Measurements from ENCODE around the gene PCDHGB2. TPM values are rescaled to one million over a fixed set of nuclear protein-coding genes. Genes with fewer than 3 reads are reported as not detected.
"Not testable (repeated sequence)": the region's sequence is repeated elsewhere in the genome, so short reads cannot be mapped to it uniquely, and the experiment has no call there.

PCDHGB2 gene
- total RNA-seq, 2 donors from 2014 or later = 5.2 to 6.7 TPM

DNA sequence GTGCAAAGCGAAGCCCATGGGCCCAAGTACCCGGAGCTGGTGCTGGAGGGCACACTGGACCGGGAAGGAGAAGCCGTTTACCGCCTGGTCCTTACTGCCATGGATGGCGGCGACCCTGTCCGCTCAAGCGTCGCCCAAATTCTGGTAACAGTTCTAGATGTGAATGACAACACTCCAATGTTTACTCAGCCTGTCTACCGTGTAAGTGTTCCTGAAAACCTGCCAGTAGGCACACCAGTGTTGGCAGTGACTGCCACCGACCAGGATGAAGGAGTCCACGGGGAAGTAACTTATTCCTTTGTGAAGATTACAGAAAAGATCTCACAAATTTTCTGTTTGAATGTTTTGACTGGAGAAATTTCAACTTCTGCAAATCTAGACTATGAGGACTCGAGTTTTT, 14.8 kb downstream of the PCDHGB2 start:
- Histone ChIP-seq H3K9me3 (peaks cover 15 to 93% of the 10 kb centered on the region in 2 donors), H3K27ac (no peak overlapping the region), H3K4me3 (no peak overlapping the region), H3K4me1 (no peaks in the 10 kb centered on the region), H3K27me3 (no peaks in the 10 kb centered on the region), H3K36me3 (no peaks in the 10 kb centered on the region)
- no peak for DNase-seq (ENCODE audit: low spot score)
- TF ChIP-seq, protein P1, sequence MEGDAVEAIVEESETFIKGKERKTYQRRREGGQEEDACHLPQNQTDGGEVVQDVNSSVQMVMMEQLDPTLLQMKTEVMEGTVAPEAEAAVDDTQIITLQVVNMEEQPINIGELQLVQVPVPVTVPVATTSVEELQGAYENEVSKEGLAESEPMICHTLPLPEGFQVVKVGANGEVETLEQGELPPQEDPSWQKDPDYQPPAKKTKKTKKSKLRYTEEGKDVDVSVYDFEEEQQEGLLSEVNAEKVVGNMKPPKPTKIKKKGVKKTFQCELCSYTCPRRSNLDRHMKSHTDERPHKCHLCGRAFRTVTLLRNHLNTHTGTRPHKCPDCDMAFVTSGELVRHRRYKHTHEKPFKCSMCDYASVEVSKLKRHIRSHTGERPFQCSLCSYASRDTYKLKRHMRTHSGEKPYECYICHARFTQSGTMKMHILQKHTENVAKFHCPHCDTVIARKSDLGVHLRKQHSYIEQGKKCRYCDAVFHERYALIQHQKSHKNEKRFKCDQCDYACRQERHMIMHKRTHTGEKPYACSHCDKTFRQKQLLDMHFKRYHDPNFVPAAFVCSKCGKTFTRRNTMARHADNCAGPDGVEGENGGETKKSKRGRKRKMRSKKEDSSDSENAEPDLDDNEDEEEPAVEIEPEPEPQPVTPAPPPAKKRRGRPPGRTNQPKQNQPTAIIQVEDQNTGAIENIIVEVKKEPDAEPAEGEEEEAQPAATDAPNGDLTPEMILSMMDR (IDR thresholded peaks at IDR 0.05) = no peak

DNA sequence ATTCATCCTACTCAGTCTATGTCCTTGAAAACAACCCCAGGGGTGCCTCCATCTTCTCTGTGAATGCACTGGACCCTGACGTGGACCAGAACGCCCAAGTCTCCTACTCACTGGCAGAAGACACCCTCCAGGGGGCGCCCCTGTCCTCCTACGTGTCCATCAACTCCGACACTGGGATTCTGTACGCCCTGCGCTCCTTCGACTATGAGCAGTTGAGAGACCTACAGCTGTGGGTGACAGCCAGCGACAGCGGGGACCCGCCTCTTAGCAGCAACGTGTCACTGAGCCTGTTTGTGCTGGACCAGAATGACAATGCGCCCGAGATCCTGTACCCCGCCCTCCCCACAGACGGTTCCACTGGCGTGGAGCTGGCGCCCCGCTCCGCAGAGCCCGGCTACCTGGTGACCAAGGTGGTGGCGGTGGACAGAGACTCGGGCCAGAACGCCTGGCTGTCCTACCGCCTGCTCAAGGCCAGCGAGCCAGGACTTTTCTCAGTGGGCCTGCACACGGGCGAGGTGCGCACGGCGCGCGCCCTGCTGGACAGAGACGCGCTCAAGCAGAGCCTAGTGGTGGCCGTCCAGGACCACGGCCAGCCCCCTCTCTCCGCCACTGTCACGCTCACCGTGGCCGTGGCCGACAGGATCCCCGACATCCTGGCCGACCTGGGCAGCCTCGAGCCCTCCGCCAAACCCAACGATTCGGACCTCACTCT, 15.8 kb downstream of the PCDHGB2 start:
- H3K27ac ChIP-seq; H3K4me1 ChIP-seq; H3K4me3 ChIP-seq; DNase-seq (ENCODE audit: low spot score); H3K36me3 ChIP-seq; H3K27me3 ChIP-seq: not testable (repeated sequence)
- peaks cover 15 to 92% of the 10 kb centered on the region in 2 donors for H3K9me3 ChIP-seq

DNA sequence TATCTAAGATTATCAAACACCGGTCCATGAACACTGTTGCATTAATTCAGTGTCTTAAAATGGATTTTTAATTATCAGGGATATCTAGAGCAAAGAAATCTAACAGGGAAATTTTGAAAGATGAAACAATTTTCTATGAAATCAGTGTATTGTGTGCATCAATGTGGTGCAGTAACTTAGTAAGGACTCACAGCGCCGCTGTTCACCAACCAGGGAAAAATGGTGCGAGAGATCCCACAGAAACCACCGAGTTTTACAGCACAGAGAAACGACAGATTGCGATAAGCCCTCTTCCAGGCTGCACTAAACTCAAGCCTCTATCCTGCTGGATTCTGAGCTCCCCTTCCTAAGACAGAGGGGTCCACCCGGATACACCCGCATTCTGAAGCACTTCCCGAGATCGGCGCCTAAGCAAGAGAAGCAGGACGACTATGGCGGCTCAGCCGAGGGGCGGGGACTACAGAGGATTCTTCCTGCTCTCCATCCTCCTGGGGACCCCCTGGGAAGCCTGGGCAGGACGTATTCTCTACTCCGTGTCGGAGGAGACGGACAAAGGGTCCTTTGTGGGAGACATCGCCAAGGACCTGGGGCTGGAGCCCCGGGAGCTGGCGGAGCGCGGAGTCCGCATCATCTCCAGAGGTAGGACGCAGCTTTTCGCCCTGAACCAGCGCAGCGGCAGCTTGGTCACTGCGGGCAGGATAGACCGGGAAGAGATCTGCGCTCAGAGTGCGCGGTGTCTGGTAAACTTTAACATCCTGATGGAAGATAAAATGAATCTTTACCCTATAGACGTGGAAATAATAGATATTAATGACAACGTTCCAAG, 22.9 kb downstream of the PCDHGB2 start, which contains the start of gene PCDHGA7:
PCDHGA7 (plus strand) TSS at position 274 of the 826 bp plus-strand sequence; CDS start at position 432, 158 bp downstream.
- DNase-seq (ENCODE audit: low spot score) = no peak
- peaks cover 4% of the 10 kb centered on the region for H3K36me3 ChIP-seq

DNA sequence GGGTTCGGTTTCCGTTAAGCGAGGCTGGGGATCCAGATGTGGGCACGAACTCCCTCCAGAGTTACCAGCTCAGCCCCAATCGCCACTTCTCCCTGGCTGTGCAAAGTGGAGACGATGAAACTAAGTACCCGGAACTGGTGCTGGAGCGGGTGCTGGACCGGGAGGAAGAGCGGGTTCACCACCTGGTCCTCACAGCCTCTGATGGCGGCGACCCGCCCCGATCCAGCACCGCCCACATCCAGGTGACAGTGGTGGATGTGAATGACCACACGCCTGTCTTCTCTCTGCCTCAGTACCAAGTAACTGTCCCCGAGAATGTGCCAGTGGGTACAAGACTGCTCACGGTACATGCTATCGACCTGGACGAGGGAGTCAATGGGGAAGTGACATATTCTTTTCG, 23.6 kb downstream of the PCDHGB2 start:
- Histone ChIP-seq H3K4me1 (peaks cover 0 to 4% of the 10 kb centered on the region in 2 donors), H3K27me3 (no peaks in the 10 kb centered on the region), H3K36me3 (peaks cover 4% of the 10 kb centered on the region), H3K4me3 (peak overlapping the region in 1 of 2 donors; percentile 43), H3K27ac (no peak overlapping the region), H3K9me3 (peaks cover 0 to 91% of the 10 kb centered on the region in 2 donors)
- TF ChIP-seq, protein P1 (IDR thresholded peaks at IDR 0.05) = no peak
- DNase-seq (ENCODE audit: low spot score) = no peak

More for the DNA sequence above, 22.9 kb downstream of the PCDHGB2 start, which contains the start of gene PCDHGA7:
- TF ChIP-seq, protein P1 (IDR thresholded peaks at IDR 0.05) = peak in 1 of 2 donors; percentile 51
- H3K9me3 ChIP-seq = peaks cover 0 to 95% of the 10 kb centered on the region in 2 donors
- peaks cover 0 to 4% of the 10 kb centered on the region in 2 donors for H3K4me1 ChIP-seq
- no peak within 1 kb of the TSS for H3K27ac ChIP-seq
- H3K27me3 ChIP-seq = no peaks in the 10 kb centered on the region
- H3K4me3 ChIP-seq = peak within 1 kb of the TSS; percentile 35 to 43

DNA sequence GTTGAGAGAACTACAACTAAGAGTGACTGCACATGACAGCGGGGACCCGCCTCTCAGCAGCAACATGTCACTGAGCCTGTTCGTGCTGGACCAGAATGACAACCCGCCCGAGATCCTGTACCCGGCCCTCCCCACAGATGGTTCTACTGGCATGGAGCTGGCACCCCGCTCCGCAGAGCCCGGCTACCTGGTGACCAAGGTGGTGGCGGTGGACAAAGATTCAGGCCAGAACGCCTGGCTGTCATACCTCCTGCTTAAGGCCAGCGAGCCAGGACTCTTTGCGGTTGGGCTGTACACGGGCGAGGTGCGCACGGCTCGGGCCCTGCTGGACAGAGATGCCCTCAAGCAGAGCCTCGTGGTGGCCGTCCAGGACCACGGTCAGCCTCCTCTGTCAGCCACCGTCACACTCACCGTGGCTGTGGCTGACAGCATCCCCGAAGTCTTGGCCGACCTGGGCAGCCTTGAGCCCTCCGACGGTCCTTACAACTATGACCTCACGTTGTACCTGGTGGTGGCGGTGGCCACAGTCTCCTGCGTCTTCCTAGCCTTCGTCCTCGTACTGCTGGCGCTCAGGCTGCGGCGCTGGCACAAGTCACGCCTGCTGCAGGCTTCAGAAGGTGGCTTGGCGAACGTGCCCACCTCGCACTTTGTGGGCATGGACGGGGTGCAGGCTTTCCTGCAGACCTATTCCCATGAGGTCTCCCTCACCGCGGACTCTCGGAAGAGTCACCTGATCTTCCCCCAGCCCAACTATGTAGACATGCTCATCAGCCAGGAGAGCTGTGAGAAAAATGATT, 24.9 kb downstream of the PCDHGB2 start:
- Histone ChIP-seq H3K36me3 (peaks cover 4% of the 10 kb centered on the region), H3K27me3 (no peaks in the 10 kb centered on the region), H3K27ac (no peak overlapping the region), H3K9me3 (peaks cover 6 to 91% of the 10 kb centered on the region in 2 donors), H3K4me3 (no peak overlapping the region), H3K4me1 (peaks cover 0 to 4% of the 10 kb centered on the region in 2 donors)
- TF ChIP-seq, protein P1 (IDR thresholded peaks at IDR 0.05) = no peak
- DNase-seq (ENCODE audit: low spot score) = no peak
